Caki2 (cell line): ENCODE measurements around the gene LRRC37B. TPM values are rescaled to one million over a fixed set of nuclear protein-coding genes. Genes with fewer than 3 reads are reported as not detected.
"Not testable (repeated sequence)": the region's sequence is repeated elsewhere in the genome, so short reads cannot be mapped to it uniquely, and the experiment has no call there.

Experiments used
- DNase-seq: peaks from one replicate; pipeline ENCODE4 v3.0.0-alpha.2; 2015; ENCODE audit warnings: low read depth
- in situ Hi-C: cut with HindIII; loops from 2 replicates; pipeline ENCODE4 v1.10.0; 2016; ENCODE audit warnings: low sequenced_read_pairs, low pct_unique_long_range_greater_than_20kb, mixed read lengths
- total RNA-seq: library from RNA; depleted of rRNA; stranded (reverse); fragments of >200 nt; shearing (Covaris generic); gene quantifications from 2 replicates; pipeline ENCODE4 v1.2.3, GENCODE V29; 2014; ENCODE audit warnings: low replicate concordance

LRRC37B gene
- total RNA-seq, 1 experiment from 2014 or later: 10.3 TPM

DNA sequence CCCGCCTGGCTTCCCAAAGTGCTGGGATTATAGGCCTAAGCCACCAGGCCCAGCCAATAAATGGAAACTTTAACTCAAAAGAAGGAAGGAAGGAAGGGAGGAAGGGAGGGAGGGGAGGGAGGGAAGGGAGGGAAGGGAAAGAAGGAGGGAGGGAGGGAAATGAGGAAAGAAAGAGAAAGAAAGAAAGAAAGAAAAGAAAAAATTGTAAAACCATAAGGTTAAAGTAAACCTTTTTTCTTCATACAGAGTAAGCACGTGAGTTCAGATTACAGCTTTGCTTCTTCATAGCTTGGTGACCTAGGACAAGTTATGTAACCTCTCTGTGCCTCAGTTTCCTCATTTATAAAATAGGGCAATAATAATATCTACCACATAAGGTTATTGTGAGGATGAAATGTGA lies 26.0 kb downstream of the LRRC37B start:
- DNase-seq: no peak
- in situ Hi-C loops: no loop called here

DNA sequence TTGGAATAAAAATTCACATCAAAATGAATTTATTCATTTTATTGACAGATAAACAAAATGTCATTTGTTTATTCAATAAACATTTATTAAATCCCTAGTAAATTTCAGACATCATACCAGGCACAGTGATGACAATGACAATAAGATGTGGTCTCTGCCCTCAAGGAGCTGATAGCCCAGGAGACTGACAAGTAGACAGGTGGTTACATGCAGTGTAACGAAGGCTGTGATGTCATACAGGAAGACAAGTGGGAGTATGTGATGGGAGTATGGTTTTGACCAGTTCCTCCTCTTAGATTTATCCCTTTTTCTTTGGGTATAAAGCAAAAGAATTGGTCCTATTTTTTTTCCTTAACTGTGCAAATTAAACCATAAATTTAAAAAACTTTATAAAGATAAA lies 26.6 kb downstream of the LRRC37B start:
- in situ Hi-C loops, DNase-seq: not testable (repeated sequence)

DNA sequence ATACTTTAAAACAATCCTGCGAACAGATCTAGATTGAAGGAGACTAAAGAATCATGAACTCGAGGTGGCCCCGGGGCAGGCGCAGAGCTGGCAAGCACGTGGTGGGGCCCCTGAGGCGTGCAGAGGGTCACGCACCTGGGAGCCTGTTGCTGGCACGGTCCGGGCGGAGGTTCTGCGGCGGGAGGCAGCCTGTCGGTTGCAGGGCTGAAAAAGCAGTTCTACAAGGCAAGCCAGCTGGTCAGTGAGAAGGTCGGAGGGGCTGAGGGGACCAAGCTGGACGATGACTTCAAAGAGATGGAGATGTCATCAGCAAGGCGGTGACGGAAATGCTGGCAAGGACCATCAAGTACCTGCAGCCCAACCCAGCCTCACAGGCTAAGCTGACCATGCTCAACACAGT lies 33.1 kb downstream of the LRRC37B start:
- in situ Hi-C loops, DNase-seq: not testable (repeated sequence)

DNA sequence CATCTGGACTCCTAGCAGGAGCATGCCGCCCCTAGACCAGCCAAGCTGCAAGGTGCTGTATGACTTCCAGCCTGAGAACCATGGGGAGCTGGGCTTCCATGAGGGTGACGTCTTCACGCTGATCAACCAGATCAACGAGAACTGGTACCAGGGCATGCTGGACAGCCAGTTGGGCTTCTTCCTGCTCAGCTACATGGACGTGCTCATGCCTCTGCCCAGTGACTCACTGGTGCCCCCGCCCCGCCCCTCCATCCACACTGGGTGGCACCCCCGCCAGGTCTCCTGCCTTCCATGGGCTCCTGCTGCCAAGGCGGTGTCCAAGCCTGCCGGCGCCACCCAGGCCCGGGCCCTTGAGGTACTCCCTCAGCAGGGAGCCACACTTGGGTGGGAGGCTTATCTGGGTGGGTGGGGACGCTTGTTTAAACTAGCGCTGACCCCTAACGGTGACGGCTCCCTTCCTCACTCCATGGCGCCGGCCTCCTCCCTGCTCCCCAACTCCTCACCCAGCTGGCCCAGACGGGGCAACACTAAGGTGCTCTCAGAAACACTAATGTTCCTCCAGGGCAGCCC lies 34.2 kb downstream of the LRRC37B start:
- DNase-seq, in situ Hi-C loops: not testable (repeated sequence)

DNA sequence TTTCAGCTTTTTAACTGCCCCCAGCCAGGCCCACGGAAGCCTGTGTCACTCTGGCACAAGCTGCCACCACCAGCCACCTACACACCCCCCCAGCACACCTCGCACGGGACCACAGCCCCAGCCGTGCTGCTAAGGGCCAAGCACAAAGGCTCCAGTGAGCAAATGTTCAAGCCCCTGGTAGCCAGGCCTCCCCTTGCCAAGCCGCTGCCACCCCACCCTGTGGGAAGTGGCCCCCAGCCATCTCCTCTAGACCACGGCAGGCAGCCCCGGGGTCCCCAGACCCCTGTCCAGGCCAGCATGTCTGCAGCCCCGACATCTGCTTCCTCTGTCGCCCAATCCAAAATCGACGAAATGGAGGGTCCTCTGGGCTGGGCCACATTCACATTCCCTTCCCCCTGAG lies 35.1 kb downstream of the LRRC37B start:
- in situ Hi-C loops: not testable (repeated sequence)

DNA sequence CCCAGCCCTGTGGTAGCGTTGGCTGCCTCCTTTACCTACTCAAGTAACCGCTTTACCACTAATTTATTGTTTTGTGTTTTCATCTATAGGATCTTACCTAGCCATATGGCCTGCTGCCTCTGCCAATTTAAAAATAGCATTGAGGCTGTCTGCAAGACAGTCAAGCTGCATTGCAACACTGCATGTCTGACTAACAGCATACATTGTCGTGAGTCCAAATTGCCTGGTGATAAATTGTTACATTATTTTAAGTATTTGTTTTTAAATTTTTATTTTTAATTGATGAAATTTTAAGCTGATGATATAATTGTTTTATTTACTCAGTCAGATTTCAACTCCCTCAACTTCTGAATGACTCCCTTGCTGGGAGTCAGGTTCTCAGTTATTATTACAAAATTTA lies 38.4 kb downstream of the LRRC37B start:
- DNase-seq, in situ Hi-C loops: not testable (repeated sequence)

More for the DNA sequence above, 35.1 kb downstream of the LRRC37B start:
- DNase-seq: not testable (repeated sequence)

DNA sequence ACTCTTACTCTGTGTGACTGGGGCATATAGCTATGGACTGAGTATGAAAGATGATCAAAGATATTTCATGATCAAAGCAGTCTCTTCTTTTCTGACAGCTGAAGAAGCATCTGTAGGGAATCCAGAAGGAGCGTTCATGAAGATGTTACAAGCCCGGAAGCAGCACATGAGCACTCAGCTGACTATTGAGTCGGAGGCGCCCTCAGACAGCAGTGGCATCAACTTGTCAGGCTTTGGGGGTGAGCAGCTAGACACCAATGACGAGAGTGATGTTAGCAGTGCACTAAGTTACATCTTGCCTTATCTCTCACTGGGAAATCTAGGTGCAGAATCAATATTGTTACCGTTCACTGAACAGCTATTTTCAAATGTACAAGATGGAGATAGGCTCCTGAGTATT lies 40.5 kb downstream of the LRRC37B start:
- DNase-seq, in situ Hi-C loops: not testable (repeated sequence)

DNA sequence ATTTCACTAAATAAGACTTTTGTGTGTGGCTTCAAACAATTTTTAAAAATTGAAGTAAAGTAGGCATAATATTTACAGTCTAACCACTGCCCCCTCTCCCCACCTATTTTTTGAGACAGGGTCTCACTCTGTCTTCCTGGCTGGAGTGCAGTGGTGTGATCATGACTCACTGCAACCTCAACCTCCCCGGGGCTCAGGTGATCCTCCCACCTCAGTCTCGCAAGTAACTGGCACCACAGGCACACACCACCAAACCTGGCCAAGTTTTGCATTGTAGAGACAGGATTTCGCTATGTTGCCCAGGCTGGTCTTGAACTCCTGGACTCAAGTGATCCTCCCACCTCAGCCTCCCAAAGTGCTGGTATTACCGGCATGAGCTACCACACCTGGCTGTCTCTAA lies 47.8 kb downstream of the LRRC37B start:
- in situ Hi-C loops, DNase-seq: not testable (repeated sequence)

DNA sequence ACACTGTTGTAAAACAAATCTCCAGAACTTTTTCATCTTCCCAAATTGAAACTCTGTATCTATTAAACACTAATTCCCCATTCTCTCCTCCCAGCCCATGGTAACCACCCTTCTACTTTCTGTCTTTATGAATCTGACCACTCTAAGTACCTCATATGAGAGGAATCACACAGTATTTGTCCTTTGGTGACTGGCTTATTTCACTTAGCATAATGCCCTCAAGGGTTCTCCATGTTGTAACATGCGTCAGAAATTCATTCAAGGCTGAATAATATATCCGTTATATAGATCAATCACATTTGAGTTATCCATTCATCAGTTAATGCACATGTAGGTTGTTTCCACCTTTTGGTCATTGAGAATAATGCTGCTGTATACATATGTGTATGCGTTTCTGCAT lies 48.2 kb downstream of the LRRC37B start:
- in situ Hi-C loops, DNase-seq: not testable (repeated sequence)

DNA sequence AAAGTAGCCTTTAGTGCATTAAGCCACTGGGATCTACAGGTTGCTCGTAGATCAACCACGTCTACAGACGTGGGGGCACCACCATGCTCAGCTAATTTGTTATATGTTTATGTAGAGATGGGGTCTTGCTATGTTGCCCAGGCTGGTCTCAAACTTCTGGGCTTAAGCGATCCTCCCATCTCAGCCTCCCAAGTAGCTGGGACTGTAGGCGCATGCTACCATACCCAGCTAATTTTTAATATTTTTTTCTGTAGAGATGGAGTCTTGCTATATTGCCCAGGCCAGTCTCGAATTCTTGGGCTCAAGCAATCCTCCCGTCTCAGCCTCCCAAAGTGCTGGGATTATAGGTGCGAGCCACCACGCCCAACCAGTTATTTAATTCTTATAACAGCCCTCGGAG lies 49.3 kb downstream of the LRRC37B start:
- DNase-seq, in situ Hi-C loops: not testable (repeated sequence)

DNA sequence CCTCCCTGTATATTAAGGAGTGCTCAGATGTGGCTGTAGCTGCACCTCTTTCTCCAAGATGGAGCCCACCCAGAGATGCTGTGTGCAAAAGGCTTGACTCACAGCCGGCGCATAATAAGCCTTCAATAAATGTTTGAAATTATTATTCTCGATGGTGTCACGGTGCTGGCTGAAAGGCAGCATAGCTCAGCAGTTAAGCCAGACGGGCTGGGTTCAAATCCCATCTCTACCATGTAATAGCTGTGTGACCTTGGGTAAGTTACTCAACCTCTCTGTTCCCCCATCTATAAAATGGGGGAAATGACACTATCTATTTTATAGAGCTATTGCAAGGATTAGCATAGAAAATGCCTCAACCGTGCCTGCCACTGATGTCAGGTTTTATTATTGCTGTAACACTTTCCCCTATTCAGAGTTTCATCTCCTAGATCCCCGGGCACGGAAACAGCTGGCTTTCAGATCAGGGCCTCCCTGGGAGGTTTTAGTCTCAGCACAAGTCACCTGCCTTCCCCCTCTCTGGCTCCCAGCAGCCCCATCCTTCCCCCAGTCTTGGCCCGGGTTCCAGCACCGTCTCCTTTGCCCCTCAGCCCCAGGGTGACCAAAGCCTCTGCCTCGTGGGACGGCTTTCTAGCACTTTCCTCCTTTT lies 50.4 kb downstream of the LRRC37B start:
- DNase-seq, in situ Hi-C loops: not testable (repeated sequence)

DNA sequence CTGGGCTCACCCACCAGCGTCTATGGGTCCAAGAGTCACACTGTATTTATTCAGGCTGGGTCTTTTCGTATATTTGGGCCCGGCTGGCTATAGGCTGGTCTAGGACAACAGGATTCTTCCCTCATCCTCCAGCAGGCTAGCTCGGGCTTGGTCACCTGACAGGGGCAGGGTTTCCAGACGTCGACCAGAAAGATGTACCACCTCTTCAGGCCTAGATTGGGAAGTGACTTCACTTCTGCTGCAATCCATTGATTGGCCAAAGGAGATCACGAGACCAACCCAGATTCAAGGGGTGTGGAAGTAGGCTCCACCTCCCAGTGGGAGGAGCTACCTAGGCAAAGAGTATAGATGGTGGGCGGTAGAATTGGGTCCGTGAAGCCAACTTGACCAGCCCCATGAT lies 53.5 kb downstream of the LRRC37B start:
- in situ Hi-C loops, DNase-seq: not testable (repeated sequence)

DNA sequence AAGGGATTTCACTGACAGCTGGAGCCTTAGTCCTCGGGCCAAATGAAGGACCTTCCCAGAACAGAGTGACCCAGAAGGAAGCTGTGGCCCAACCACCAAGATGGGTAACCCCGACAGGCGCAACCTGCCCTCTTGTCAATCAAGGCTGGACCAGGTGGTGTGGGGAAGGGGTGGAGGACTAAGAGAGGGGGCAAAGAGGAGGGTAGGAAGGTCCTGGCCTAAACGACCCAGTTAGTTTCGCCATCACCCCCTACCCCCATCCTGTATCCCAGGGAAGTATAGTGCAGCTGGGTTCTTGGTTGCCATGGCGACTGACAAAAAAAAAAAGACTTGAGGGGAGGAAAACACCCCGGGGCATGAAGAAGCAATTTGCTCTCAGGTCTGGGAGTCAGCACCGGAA lies 54.7 kb downstream of the LRRC37B start:
- DNase-seq, in situ Hi-C loops: not testable (repeated sequence)

DNA sequence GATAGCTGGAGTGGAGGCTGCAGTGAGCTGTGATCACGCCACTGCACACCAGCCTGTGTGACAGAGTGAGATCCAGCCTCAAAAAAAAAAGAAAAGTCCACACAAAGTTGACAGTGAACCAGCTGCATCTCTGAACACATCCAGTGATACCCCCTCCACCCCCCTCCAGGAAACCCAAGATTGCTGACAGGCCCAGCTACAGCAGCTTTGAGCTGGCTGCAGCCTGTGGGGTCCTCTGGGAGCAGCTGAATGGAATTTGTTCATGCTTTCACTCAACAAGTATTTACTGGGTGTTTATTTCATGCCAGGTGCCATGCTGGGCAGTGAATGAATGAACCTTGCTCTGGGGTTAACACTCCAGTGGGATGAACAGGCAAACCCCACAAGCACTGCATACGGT lies 56.9 kb downstream of the LRRC37B start:
- DNase-seq, in situ Hi-C loops: not testable (repeated sequence)

DNA sequence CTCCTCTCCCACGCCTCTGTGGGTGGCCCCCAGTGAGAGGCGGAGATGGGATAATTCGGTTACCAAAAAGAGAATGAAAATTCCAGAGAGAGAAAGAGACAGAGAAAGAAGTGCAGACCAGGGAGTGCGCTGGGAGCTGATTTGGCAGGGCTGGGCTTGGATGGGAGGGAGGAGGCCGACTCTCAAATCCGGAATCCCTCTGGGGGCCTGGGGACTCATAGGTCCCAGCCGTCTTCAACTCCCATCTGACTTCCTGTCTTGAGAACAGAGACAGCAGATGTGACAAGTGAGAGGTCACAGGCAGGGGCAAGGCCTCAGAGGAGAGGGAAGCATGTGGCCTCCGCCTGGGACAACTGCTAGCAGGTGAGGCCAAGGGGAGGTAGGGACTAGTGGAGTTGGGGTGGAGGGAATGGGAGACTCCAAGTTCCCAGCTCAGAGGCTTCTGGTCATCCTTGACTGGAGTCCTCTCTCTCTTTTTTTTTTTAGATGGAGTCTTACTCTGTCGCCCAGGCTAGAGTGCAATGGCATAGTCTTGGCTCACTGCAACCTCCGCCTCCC lies 59.0 kb downstream of the LRRC37B start:
- in situ Hi-C loops, DNase-seq: not testable (repeated sequence)

DNA sequence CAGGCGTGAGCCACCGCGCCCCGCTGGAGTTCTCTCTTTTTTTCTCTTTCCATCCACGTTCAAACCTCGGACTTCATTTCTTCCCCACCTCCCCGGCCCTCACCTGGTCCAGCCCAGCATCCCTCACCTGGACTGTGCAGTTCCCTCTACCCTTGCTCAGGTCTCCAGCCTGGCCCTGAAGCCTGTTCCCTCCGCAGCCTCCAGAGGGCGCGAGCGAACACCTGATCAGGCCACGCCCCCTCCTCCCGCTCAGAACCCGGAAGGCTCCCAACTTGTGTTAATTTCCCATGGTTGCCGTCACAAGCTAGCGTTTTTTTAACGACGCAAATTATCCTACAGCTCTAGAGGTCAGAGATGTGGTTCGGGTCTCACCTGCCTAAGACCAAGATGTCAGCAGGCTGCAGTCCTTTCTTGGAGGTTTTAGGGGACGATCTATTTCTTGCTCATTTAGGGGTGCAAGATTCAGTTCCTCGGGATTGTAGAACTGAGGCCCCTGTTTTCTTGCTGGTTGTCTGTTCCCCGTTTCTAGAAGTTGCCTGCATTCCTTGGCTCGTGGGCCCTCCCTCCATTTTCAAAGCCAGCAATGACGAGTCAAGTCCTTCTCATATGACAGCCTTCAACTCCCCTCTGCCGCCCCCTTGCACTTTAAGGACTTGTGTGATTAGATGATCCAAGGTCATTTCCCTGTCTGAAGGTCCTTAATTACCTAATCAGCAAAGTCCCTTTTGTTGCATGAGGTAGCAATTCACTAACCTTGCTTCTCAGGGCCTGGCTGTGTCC lies 59.9 kb downstream of the LRRC37B start:
- DNase-seq, in situ Hi-C loops: not testable (repeated sequence)

DNA sequence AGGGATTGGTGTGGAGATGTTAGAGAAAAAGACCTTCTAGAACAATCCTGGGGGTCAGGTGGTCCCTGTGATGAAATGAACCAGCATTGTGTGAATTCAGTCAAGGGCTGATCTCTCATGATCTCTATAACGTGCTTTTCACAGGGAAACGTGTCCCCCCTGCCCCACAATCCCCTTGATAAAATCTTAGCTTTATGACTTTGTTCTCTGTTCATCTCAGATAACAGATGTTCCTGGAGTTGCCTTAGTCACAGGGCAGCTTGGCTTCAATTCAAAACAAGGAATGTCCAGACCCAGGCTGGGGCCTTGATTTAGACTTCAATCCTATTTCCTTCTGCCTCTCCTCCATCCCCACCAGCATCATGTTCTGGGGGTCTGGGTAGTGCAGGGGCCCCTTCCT lies 61.9 kb downstream of the LRRC37B start:
- not testable (repeated sequence) for DNase-seq

DNA sequence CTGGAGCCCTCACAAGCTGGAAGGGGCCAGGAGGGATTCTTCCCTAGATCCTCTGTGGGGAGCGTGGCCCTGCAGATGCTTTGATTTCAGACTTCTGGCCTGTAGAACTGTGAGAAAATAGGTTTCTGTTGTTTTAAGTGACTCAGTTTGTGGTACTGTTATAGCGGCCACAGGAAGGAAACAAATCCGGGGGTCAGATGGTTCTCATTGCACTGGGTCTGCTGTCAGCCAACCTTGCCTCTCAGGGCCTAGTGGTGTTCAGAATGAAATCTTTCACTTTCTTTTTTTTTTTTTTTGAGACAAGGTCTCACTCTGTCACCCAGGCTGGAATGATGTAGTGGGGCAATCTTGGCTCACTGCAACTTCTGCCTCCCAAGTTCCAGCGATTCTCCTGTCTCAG lies 64.8 kb downstream of the LRRC37B start:
- in situ Hi-C loops, DNase-seq: not testable (repeated sequence)

More for the DNA sequence above, 61.9 kb downstream of the LRRC37B start:
- in situ Hi-C loops: not testable (repeated sequence)

DNA sequence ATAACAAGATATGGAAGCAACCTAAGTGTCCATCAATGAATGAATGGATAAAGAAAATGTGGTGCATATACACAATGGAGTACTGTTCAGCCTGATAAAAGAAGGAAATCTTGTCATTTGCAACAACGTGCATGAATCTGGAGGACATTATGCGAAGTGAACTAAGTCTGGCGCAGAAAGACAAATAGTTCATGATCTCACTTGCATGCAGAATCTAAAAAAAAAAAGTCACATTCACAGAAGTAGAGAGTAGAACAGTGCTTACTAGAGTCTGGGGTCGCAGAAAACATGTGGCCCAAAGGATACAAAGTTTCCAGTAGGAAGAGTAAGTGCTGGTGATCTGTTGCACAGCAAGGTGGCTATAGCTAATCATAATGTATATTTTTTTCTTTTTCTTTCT lies 65.9 kb downstream of the LRRC37B start:
- DNase-seq, in situ Hi-C loops: not testable (repeated sequence)
